Ishikawa (cell line): ENCODE data around the gene PMEPA1.

Source experiments
- CEBPB ChIP-seq: IDR thresholded peaks from 2 replicates; pipeline ENCODE4 v1.6.1; 2012
- CREB1 ChIP-seq: IDR thresholded peaks from 2 replicates; pipeline ENCODE4 v1.6.1; 2012; ENCODE audit warnings: low read depth
- EGR1 ChIP-seq: IDR thresholded peaks from 2 replicates; pipeline ENCODE4 v1.6.1; 2012
- EP300 ChIP-seq: IDR thresholded peaks from 2 replicates; pipeline ENCODE4 v1.6.1; 2012; ENCODE audit warnings: borderline replicate concordance
- NFIC ChIP-seq: IDR thresholded peaks from 2 replicates; pipeline ENCODE4 v1.6.1; 2012
- RAD21 ChIP-seq: IDR thresholded peaks from 2 replicates; pipeline ENCODE4 v1.6.1; 2012; ENCODE audit warnings: low read depth
- REST ChIP-seq: IDR thresholded peaks from 2 replicates; pipeline ENCODE4 v1.6.1; 2012; ENCODE audit warnings: low read depth, mild to moderate bottlenecking
- TAF1 ChIP-seq: IDR thresholded peaks from 2 replicates; pipeline ENCODE4 v1.6.1; 2012; ENCODE audit warnings: low read depth, mild to moderate bottlenecking
- TCF12 ChIP-seq: IDR thresholded peaks from 2 replicates; pipeline ENCODE4 v1.6.1; 2012; ENCODE audit warnings: low read depth
- TEAD4 ChIP-seq: IDR thresholded peaks from 2 replicates; pipeline ENCODE4 v1.6.1; 2012
- USF1 ChIP-seq: IDR thresholded peaks from 2 replicates; pipeline ENCODE4 v1.6.1; 2012
- YY1 ChIP-seq: IDR thresholded peaks from 2 replicates; pipeline ENCODE4 v1.6.1; 2012; ENCODE audit warnings: low read depth
- ZBTB7A ChIP-seq: IDR thresholded peaks from 2 replicates; pipeline ENCODE4 v1.6.1; 2012; ENCODE audit warnings: low read depth
- TF ChIP-seq, protein P1 (sequence below): IDR thresholded peaks from 2 replicates; pipeline ENCODE4 v1.6.1; 2012

GRCh38 chr20:57664476-57664875 lies 45.3 kb downstream of the PMEPA1 start:
- TF ChIP-seq REST: no peak
- TF ChIP-seq, protein P1, sequence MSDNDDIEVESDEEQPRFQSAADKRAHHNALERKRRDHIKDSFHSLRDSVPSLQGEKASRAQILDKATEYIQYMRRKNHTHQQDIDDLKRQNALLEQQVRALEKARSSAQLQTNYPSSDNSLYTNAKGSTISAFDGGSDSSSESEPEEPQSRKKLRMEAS: no peak
- TF ChIP-seq YY1: no peak
- no peak for TF ChIP-seq USF1
- TF ChIP-seq EP300: no peak
- no peak for TF ChIP-seq ZBTB7A
- no peak for TF ChIP-seq EGR1
- no peak for TF ChIP-seq TAF1
- no peak for TF ChIP-seq CEBPB
- no peak for TF ChIP-seq TEAD4
- TF ChIP-seq RAD21: no peak
- TF ChIP-seq TCF12: no peak
- TF ChIP-seq CREB1: no peak
- no peak for TF ChIP-seq NFIC
